Measurements from ENCODE around the gene ANKRD31.

The ANKRD31 gene

DNA sequence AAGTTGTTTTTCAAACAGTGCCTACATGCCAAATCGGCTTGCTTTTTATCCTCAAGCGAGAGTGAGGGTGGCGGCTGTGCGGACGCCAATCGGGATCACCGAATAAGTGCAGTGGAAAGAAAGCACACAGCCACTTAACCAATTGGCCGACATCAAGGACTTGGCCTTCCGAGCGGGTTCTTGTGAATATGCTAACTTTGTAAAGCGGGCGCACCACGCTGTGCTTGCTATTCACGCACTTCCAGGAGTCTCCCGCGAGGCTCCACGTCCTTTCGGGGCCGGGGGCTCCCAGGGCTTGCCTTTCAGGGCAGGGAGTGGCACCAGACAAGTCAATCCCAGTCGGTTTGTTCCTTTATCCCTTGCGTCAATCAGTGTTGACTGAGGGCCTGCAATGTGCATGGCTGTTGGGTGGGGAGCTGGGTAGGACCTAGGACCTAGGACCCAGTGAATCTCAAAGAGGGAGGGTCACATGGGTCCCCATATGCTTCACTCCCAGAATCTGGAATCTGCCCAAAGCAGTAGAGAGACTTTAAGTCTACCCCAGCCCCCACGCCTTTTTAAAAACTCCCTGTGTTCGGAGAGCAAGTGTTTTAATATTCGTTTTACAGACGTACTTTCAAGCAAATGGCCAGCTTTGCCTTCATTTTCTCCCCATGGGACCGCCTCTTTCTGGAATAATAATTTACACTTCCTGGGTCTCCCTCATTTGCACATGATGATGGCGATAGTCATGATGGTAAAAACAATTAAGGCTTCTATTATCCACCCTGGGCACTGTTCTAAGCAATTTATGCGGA lies 182.3 kb downstream of the ANKRD31 start:
- DNase-seq, result no peak

DNA sequence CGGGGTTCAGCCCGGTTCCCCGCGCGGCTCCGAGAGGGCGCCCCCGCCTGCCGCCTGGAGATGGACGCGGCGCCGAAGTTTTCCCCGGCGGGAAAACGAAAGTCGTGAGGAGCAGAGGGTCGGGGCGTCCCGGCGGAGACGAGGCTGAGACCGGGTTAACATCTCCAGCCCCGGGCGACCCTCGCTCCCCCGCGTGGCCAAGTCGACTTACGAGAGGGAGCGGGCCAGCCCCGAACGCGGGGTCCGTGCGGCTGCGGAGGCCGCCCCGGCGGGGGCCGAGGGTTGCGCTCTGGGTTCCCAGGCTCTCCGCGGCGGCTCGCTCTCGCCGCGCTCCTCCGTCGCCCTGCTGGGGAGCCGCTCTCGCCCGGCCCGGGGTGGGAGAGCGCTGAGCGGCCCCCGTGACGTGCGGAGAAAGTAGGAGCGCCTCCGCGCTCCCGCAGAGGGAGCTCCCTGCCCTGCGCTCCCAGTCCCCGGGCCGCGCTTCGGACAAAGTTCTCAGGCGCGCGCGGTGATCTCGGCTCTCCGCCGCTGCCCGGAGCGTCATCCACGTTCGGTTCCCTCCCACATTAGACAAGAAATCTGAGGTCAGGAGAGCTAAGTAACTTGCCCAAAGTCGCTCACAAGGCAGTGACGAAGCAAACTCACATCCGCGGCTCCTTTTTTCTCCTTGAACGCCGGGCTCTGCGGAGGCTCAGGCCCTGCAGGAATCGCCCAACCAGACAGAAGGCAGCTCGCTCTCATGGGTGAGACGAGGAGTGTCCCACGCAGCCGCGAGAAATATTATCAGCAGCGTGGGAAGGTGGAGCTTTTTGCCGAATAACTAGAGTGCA lies 183.2 kb downstream of the ANKRD31 start:
- no peak for DNase-seq

DNA sequence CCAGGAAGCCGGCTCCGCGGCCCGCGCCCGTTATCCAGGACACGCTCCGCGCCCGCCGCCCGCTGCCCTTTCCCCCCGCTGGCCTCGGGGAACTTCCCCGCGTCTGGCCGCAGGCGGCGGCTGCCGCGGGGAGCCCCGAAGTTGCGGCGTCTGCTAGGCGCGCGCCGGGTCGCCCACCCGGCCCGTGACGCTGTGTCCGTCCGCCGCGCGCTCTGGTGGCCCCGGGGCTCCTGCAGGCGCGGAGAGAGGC lies 183.7 kb downstream of the ANKRD31 start:
- no peak for DNase-seq

DNA sequence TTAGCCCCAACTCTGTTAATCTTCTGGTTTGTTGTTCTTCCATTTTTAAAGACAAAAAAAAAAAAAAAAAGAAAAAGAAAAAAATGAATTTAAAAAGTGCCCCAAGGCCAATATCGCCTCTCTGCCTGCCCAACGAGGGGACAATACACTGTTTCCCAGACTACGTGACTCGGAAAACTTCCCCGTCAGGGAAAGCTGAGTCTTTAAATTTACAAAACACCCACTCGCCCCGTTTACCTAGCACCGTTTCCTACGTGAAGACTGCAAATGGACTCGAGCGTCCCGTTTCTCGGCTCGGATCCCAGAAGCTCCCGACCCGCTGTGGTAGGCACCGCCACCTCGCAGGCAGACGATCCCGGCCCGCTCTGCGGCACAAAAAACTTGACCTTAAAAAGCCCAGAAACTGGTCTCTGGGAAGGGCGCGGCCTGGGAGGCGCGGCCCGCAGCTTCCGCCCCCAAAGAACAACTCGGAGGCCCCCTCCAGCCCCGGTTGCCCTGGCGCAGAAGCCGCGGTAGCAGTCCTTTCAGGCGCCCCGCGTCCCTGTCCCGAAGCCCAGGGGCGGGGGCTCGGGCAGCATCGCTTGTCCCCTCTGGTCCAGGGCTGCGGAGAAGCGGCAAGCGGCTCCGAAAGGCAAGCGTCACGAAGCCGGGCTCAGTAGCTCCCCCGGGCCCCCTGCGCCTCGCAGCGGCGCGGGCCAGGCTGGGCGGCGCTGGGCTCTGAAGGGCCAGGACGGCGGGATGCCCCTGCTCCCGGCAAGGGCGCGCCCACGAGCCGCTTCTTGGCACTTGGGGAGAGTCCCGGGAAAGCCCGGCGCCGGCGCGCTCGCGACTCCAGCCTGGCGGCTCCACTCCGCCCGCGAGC lies 184.3 kb downstream of the ANKRD31 start, which contains the start of gene GCNT4:
GCNT4 (minus strand) TSS at position 367 of the 862 bp plus-strand sequence. CDS start 22,521 bp downstream, outside the sequence.
- no peak for DNase-seq

DNA sequence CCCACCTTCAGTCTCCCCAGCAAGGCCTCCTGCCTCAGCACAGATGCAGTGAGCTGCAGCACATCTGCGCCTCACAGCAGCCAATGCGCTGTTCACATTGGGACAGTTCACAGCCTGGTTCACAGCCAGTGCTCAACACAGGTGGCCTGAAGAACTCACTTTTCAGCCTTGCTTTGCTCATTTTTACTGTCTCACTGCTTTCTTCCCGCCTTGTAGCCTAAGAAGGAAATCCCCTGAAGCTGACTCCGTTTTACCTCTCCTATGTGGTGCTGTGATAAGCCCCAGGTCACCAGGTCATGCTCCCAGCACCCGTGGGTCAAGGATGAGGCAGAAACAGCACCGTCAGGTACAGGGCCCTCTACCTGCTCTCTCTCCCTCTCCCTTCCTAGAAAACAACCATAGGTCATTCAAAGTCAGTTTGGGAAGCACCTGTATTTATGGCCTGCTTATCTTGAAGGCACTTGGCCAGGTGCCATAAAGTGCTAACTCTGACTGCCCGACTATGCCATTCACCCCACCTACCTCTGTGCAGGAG lies 185.4 kb downstream of the ANKRD31 start:
- DNase-seq, result no peak

DNA sequence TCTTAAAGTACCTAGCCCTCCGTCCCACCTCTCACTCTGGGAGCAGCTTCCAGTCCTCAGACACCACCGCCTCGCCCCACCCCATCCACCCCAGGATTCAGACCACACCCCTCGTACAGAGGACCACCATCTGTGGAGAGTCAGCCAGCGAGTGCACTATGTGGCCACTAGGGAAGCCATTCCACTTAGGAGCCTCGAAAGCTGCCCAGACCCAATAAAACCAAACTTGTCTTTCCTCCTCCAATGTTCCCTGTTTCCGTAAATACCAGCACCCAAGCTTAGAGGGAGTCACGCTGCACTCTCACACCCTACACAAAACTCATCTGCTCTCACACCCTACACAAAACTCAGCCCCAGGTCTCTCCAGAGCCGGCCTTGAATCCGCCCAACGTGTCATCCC lies 186.3 kb downstream of the ANKRD31 start:
- no peak for DNase-seq

DNA sequence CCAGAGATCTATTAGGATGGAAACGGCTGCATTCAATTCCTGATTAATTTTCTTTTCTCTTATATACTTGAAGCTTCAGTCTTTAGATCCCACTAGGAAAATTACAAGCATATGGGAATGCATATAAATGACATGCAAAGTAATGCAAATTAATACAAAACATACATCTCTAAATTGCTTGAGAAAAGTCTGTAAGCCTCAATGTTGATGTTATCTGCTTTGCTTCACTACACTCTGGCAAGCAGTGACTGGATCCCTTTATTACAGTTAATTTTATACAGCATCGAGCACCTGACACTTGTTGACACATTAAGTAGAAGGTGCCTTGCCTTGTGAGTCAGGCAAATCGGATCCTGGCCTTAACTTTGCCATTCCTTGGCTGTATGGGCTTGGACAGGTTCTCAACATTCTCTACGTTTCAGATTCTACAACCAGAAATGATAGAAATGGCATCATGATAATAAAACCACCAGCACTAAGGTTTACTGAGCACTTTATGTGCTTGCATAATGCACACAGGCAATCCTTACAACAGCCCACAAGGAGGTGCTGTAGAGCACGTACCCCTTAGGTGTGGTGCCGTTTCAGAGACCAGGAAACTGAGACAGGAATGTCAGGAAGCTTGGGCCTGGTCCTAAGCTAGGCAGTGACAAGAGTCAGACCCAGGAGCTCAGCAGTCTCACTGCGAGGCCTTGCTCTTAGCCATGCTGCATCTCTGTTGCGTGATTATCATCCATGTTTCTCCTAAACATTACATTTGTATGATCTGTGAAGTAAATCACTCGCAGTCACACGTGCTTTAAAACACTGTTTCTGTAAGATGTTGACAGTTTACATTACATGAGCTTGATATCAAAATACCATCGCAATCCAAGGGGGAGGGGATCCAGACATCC lies 187.0 kb downstream of the ANKRD31 start:
- no peak for DNase-seq

DNA sequence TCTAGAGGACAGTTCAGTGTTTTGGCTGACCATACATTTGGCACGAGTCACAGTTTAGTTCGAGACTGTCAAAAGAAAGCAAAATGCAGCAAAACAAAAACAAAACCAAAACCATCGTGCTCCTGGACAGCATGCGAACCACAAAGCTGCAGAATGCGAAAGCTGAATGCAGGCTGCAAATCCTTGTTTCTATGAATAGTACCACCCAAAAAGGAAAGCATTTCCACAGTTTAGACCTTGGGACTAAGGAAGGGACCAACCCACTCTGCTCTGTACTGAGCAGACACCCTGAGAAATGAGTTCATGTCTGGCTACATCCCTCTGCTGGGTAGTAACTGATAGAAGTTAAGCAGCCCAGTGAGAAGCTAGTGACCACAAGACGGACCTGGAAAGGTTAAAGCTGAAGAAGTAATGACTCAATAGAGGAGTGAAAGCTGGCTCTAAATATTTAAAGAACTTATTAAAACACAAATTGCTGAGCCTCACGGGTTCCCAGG lies 188.2 kb downstream of the ANKRD31 start:
- no peak for DNase-seq

DNA sequence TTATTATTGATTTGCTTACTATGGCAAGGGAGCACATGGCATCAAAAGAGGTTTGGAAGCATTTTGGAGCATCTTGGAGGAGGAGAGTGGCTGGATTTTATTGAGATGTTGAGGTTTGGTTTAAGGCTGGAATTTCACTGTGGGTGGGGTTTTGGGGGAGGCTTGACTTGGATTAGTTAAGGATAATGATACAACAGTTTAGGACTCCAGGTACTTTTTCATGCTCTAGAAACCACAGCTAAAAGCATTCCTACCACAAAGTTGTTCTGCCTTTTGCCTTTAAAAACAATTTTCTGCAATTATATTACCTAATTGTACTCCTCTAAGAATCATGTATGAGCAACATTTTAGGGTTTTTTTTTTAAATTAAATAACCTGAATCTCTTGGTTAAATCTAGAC lies 189.3 kb downstream of the ANKRD31 start:
- DNase-seq, result no peak

DNA sequence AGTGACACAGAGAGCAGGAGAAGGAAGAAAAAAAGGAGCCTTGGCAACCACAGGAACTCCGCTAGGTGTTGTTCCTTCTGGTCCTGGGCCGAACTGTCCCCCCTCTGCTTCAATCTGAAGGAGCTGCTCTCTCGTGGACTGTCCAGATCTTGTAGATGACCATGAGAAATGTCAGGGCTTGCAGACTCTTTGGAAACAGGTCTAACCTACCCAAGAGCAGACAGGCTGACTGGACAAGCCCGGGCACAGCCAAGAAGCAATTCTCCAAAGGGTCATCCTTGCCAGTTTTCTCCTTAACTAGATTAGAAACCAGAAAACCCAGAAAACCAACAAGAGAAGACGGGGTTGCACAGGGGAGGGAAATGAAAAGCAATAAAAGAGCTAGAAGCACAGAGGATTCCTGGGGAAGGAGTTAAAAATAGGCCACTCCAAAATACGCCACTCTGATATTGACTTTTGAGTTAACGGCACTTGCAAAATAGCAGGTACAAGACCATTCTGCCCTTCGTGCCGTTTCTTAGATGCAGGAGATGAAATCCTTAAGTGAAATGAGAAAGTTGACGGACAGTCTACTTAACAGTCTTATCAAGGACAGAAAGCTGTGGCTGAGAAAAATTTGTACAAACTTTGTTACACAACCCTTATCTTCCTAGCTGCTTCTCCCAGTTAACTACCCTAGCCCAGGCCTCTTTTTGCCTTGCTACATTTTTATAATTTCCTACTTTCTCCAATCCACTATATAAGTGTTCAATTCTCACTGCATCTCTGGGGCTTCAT lies 190.1 kb downstream of the ANKRD31 start:
- no peak for DNase-seq

DNA sequence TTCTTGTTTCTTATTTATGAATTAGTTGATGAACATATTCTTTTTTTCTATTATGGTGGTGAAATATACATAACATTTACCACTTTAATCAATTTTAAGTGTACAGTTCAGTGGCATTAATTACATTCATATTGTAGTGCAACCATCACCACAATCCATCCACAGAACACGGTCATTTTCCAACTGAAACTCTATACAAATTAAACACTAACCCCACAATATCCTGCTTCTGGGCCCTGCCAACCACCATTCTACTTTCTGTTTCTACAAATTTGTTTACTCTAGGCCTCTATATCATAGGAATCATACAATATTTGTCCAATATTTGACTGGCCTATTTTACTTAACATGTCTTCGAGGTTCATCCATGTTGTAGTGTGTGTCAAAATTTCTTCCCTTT lies 191.6 kb downstream of the ANKRD31 start:
- no peak for DNase-seq

DNA sequence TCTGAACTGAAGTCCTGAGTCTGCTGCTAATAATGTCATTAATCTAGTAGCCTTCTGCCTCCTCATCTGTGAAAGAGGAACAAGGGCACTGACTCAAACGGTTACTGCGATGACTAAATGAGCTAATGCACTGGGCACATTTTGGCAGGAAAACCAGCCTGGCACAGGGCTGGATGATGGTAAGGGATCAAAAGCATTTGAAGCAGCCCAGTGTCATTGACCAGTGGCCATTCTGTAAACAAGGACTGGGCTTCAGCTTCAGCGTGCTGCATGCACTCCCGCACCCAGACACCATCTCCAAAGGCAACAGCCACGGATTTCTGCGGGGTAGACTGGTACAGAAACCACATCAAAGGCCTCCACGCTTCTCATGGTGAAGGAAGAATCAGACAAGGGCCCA lies 192.3 kb downstream of the ANKRD31 start:
- no peak for DNase-seq

DNA sequence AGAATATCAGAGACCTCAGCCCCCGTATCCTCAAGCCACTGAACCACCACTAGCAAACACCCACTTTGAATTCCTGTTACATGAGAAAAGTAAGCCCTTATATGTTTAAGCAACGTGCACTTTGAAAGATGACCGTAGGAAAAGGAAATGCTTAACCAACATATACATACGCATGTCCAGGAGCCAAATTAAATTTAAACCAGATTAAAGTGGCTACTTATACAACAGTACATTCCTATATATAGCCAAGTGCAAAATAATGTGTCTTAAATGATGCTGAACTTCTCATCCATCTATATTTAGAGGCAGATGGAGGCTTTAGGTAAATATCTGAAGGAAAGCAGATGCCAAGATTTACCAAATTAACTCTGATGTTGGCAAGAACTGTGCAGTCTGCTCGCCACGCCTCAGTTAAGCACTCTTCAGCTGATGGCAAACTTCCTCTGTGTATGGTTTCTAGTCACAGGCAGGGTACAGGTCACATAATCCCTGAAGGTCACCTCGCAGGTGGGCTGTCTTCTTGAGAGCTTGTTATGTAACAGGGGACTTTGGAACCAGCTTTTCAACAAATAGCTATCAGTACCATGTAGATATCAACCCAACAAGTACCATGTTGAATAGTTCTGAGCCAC lies 192.9 kb downstream of the ANKRD31 start:
- DNase-seq, result no peak

DNA sequence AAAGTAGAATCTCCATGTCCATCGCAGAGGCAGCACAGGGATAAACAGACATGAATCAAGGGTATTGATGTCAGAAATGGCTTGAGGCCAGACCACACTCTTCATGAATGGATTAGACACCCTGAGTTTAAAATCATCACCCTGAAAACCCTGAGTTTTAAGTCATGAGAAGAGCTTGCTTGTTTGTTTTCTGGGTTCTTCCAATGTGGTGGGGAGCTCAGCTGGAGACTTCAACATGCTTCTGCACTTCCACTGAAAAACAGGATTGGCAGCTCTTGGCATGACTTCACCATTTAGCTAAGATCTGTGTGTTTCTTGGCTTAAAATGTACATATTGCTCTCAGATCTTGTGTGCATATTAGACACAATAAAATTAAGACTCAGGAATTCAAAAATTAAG lies 194.2 kb downstream of the ANKRD31 start:
- DNase-seq, result no peak

DNA sequence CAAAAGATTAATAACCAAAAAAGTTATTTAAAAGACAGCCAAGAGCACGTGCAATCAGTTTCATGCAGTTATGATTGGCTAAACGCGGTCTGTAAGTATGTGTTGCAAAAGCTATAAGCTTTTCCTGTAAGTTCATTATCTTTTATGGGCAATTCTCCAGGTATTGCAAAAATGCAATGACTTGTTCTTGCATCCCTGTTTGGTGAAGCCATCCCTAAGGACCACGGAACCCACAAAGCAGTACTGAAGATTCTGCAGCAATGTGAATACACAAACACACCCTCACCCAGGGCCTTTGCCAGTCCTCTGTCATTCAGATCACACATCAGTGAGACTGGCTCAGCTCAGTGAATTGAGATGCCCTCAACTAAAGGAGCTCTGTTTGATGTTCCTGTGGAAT lies 195.7 kb downstream of the ANKRD31 start:
- no peak for DNase-seq

DNA sequence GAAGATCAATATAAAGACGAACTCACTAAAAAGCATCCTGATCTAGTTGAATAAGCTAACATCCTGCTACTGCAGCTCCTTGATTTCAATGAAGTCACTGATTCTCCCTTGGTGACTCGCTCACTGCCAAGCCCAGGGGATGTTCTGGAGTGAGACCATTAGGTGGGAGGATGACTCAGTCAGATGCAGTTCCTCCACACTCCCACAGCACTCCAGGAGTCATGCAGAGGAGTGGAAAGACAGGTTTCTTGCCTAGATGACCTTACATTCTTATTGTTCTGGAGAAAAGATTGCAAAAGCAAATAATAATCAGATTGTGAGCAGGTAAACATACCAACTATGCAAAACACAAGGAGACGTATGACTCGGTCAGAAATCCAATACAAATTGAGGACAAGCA lies 199.6 kb downstream of the ANKRD31 start:
- no peak for DNase-seq

DNA sequence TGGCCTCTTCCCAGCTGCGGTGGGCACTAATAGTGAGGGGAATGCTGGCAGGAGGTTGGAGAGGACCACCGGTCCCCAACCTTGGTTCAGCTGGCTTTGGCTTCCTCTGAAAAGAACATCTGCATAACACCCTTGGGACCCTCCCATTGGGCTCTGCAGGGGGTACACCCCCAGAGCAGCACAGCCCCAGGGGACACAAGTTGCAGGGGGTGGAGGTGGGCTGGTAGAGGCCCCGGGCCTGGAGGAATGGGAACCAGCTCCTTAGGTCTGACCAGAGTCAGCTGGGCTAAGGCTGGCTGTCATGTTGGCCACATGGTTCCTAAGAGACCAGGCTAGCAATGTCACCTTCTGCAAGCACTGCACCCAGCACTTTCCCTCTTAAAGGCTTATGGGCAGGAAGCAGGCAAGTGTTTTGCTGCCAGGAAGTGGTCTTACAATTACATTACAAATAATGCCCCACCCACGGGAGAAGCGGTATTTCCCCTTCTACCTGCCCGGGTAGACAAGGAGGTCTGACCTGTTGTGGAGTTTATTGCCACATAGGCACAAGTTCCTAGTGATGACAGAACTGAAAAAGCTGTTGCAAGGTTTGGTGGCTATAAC lies 202.4 kb downstream of the ANKRD31 start:
- no peak for DNase-seq

DNA sequence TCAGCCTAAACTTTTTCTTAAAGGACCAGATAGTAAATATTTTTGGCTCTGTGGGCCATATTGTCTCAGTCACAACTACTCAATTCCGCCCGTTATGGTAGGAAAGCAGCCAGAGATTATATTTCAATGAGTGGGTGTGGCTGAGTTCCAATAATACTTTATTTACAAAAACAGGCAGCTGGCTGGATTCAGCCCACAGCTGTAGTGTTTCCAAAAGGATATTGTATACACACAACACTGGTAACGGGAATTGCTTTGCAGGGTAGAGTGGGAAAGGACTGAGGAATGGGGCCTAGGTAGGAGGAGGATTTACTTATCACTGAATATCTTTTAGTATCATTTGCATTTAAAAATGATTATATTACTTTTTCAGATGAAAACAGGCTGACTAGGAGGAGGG lies 205.3 kb downstream of the ANKRD31 start:
- DNase-seq, result no peak

DNA sequence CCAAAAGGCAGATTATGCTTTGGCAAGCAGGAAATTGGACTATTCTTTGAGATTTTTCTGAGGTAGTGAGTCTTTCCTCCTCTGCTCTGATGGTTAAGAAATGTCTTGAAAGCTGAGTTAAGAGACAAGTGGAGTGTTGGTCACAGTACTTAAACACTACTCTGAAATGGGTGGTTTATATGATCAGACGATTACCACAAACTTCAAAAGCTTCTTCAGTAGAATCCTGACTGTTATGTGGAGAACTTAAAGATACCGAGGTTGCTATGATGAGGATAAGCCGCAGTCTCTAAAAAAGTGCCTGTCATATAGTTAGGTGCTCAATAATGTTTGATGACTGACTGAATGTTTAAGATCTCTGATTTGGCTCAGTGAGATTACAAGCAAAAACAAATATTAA lies 208.6 kb downstream of the ANKRD31 start:
- DNase-seq, result no peak

All from NCI-H1105 (cell line).